Left lung (tissue), 10 donors: ENCODE data around the gene HLA-DMA. TPM values are rescaled to one million over a fixed set of nuclear protein-coding genes. Genes with fewer than 3 reads are reported as not detected.

ENCODE experiments used
- ATAC-seq: fragments of 200-7000 bp; cut with Tn5 transposase; one replicate; pipeline ENCODE4 v1.9.1; 2020; ENCODE audit warnings: moderate library complexity
- DNase-seq, 4 donors: peaks; one replicate each; pipeline ENCODE4 v3.0.0-alpha.2; 2013 to 2020
- H3K27ac ChIP-seq, 2 donors: fragments of 200-600 bp; sonication (generic) in 1 of 2; one replicate each; pipeline versions ENCODE4 v1.5.0 to v1.8.0; 2020 to 2021
- H3K27me3 ChIP-seq, 2 donors: fragments of 200-600 bp; sonication (generic) in 1 of 2; one replicate each; pipeline versions ENCODE4 v1.5.0 to v1.8.0; 2020 to 2021
- H3K36me3 ChIP-seq, 2 donors: fragments of 200-600 bp; sonication (generic) in 1 of 2; one replicate each; pipeline versions ENCODE4 v1.5.0 to v1.8.0; 2020 to 2021
- H3K4me1 ChIP-seq, 2 donors: fragments of 200-600 bp; one replicate each; pipeline ENCODE4 v1.8.0; 2021
- H3K4me3 ChIP-seq, 2 donors: fragments of 200-600 bp; sonication (generic) in 1 of 2; one replicate each; pipeline versions ENCODE4 v1.5.0 to v1.8.0; 2020 to 2021; ENCODE audit warnings: mild to moderate bottlenecking in 1 of 2
- H3K9me3 ChIP-seq, 2 donors: fragments of 200-600 bp; sonication (generic) in 1 of 2; one replicate each; pipeline versions ENCODE4 v1.5.0 to v1.8.0; 2020 to 2021
- CTCF ChIP-seq, 2 donors: fragments of 200-600 bp; sonication (generic) in 1 of 2; IDR thresholded peaks; one replicate each; pipeline versions ENCODE4 v1.5.0 to v1.8.0; 2021; ENCODE audit warnings: antibody characterized with exemption in 2 of 2
- intact Hi-C, 2 donors: fragments of 100-400 bp; cut with DNase I; formaldehyde crosslinking; loops; one replicate each; pipeline versions ENCODE4 v1.11.2 to v1.14.2; 2022
- polyA plus RNA-seq, 6 donors: library from polyadenylated mRNA; unstranded; fragments of 120-200 nt; gene quantifications; one replicate each; pipeline ENCODE4 v1.2.1, GENCODE V29; 2013; ENCODE audit not compliant: insufficient read length in 6 of 6
- total RNA-seq, 2 donors: library from RNA; stranded (reverse); fragmentation: NEBNext Ultra II Directional; extraction: Animal tissue kit (Norgen Biotek cat#: 25700); gene quantifications; one replicate each; pipeline ENCODE4 v1.2.1, GENCODE V29; 2021
- donor health status: DM: no; HTN: yes; CAD: no.
- donor health status: DM: no; HTN: no; CAD: no.

HLA-DMA gene
- total and polyA plus RNA-seq, 8 donors: 9.4 to 159 (median 22.0) TPM

GRCh38 chr6:32980488-32981038 is 27.7 kb upstream of the HLA-DMA start:
- ATAC-seq (no peak), DNase-seq (no peak)
- Histone ChIP-seq H3K4me1 (peaks cover 9 to 69% of the 10 kb centered on the region in 2 donors), H3K36me3 (peaks cover 17 to 68% of the 10 kb centered on the region in 2 donors), H3K27ac (no peak overlapping the region), H3K4me3 (no peak overlapping the region), H3K9me3 (no peaks in the 10 kb centered on the region), H3K27me3 (no peaks in the 10 kb centered on the region)
- TF ChIP-seq CTCF (IDR thresholded peaks at IDR 0.05): no peak
- intact Hi-C loops: loop anchor here (5.0 to 10.0 kb wide), 2 partner anchors 46 to 93 kb away; no protein-coding TSS in a partner anchor

GRCh38 chr6:32979720-32980487 is 27.0 kb upstream of the HLA-DMA start:
- TF ChIP-seq CTCF (IDR thresholded peaks at IDR 0.05): no peak
- H3K4me3 ChIP-seq: no peak overlapping the region
- no peak overlapping the region for H3K27ac ChIP-seq
- DNase-seq (no peak), ATAC-seq (no peak)
- H3K9me3 ChIP-seq: no peaks in the 10 kb centered on the region
- intact Hi-C loops: loop anchor here (5.0 to 10.0 kb wide), 3 partner anchors 43 to 93 kb away; no protein-coding TSS in a partner anchor
- H3K4me1 ChIP-seq: peaks cover 9 to 76% of the 10 kb centered on the region in 2 donors
- H3K36me3 ChIP-seq: peaks cover 17 to 75% of the 10 kb centered on the region in 2 donors
- no peaks in the 10 kb centered on the region for H3K27me3 ChIP-seq

- ATAC-seq: no peak
- TF ChIP-seq CTCF (IDR thresholded peaks at IDR 0.05): no peak
- peaks cover 9 to 73% of the 10 kb centered on the region in 2 donors for H3K4me1 ChIP-seq
These were observed 25.0 kb upstream of the HLA-DMA start for GRCh38 chr6:32977953-32978324.

GRCh38 chr6:32977272-32977952 is 24.5 kb upstream of the HLA-DMA start:
- intact Hi-C loops: loop anchor here in 1 of 2 donors (5.0 kb wide), 1 partner anchor 40 kb away; no protein-coding TSS in a partner anchor
- no peak overlapping the region for H3K27ac ChIP-seq

More at GRCh38 chr6:32977953-32978324, 25.0 kb upstream of the HLA-DMA start:
- no peak for DNase-seq
- H3K9me3 ChIP-seq: no peaks in the 10 kb centered on the region
- H3K27me3 ChIP-seq: no peaks in the 10 kb centered on the region
- intact Hi-C loops: loop anchor here in 1 of 2 donors (5.0 kb wide), 1 partner anchor 41 kb away; no protein-coding TSS in a partner anchor
- no peak overlapping the region for H3K4me3 ChIP-seq
- no peak overlapping the region for H3K27ac ChIP-seq
- peaks cover 17 to 93% of the 10 kb centered on the region in 2 donors for H3K36me3 ChIP-seq

More at GRCh38 chr6:32977272-32977952, 24.5 kb upstream of the HLA-DMA start:
- Histone ChIP-seq H3K36me3 (peaks cover 17 to 99% of the 10 kb centered on the region in 2 donors), H3K4me1 (peaks cover 9 to 73% of the 10 kb centered on the region in 2 donors), H3K9me3 (no peaks in the 10 kb centered on the region), H3K27me3 (no peaks in the 10 kb centered on the region), H3K4me3 (peak overlapping the region in 1 of 2 donors; percentile 3)
- no peak for TF ChIP-seq CTCF (IDR thresholded peaks at IDR 0.05)
- ATAC-seq: no peak
- no peak for DNase-seq
